Kidney (tissue), 14 donors: ENCODE results near the gene KCNIP1. TPM values are rescaled to one million over a fixed set of nuclear protein-coding genes. Genes with fewer than 3 reads are reported as not detected.

Source experiments
- DNase-seq, 5 donors: peaks; one replicate each; pipeline ENCODE4 v3.0.0-alpha.2; 2013 to 2020
- FAIRE-seq: peaks from 2 replicates; lab custom pipeline; 2012; peaks lifted over from hg19 to GRCh38; lab: Jason Lieb, UNC
- H3K27ac ChIP-seq, 2 donors: one replicate each; pipeline ENCODE4 v1.7.0; 2013; ENCODE audit warnings: low read depth in 2 of 2, low read length in 2 of 2, inconsistent platforms in 1 of 2
- H3K27me3 ChIP-seq: one replicate; pipeline ENCODE4 v1.7.1; 2013; ENCODE audit warnings: low read length, inconsistent platforms; ENCODE audit not compliant: control insufficient read depth, insufficient read depth
- H3K36me3 ChIP-seq, 3 donors: one replicate each; pipeline versions ENCODE4 v1.7.0 to v1.7.1; 2013; ENCODE audit warnings: low read length in 3 of 3, control low read depth in 1 of 3, inconsistent platforms in 1 of 3; ENCODE audit not compliant: insufficient read depth in 3 of 3, control insufficient read depth in 2 of 3
- H3K4me1 ChIP-seq, 3 donors: one replicate each; pipeline versions ENCODE4 v1.7.0 to v1.7.1; 2013; ENCODE audit warnings: low read length in 3 of 3, inconsistent platforms in 1 of 3, low read depth in 1 of 3; ENCODE audit not compliant: control insufficient read depth in 2 of 3, insufficient read depth in 2 of 3
- H3K4me3 ChIP-seq, 3 donors: one replicate each; pipeline versions ENCODE4 v1.7.0 to v1.8.1; 2013; ENCODE audit warnings: low read length in 3 of 3, control low read depth in 1 of 3, inconsistent platforms in 1 of 3
- H3K9ac ChIP-seq, 3 donors: one replicate each; pipeline versions ENCODE4 v1.7.0 to v1.7.1; 2013; ENCODE audit warnings: low read length in 3 of 3, control low read depth in 1 of 3, inconsistent platforms in 1 of 3
- H3K9me3 ChIP-seq, 3 donors: one replicate each; pipeline versions ENCODE4 v1.7.0 to v1.7.1; 2013; ENCODE audit warnings: low read length in 3 of 3, control low read depth in 1 of 3, inconsistent platforms in 1 of 3; ENCODE audit not compliant: control insufficient read depth in 2 of 3, insufficient read depth in 1 of 3
- intact Hi-C: fragments of 100-400 bp; cut with DNase I; formaldehyde crosslinking; loops from one replicate; pipeline ENCODE4 v1.11.1; 2022
- polyA plus RNA-seq: library from polyadenylated mRNA; stranded (reverse); fragments of 350-450 nt; fragmentation: Illumina TruSeq; extraction: RNeasy Lipid Tissue Mini Kit (QIAGEN cat#74804); gene quantifications from one replicate; pipeline ENCODE4 v1.2.3, GENCODE V29; 2014; ENCODE audit warnings: low read depth, low replicate concordance; ENCODE audit not compliant: insufficient read depth
- total RNA-seq: library from RNA; stranded (reverse); fragmentation: NEBNext Ultra II Directional; extraction: Animal tissue kit (Norgen Biotek cat#: 25700); gene quantifications from one replicate; pipeline ENCODE4 v1.2.1, GENCODE V29; 2021
- TF ChIP-seq, protein P1 (sequence below): IDR thresholded peaks from 3 replicates; pipeline ENCODE4 v1.5.1; 2012; ENCODE audit warnings: mild to moderate bottlenecking, moderate library complexity, borderline replicate concordance; ENCODE audit not compliant: insufficient read depth; ENCODE audit errors: extremely low read depth
- donor health status: control.
- donor health status: control.
- donor health status: control.
- donor health status: control.
- donor health status: control.
- donor health status: DM: yes; HTN: yes; CAD: no.
- donor health status: Normal renal cell carcinoma (clear cell type).

The KCNIP1 gene
- total and polyA plus RNA-seq, 2 donors from 2014 or later: 1.8 to 3.1 TPM

DNA sequence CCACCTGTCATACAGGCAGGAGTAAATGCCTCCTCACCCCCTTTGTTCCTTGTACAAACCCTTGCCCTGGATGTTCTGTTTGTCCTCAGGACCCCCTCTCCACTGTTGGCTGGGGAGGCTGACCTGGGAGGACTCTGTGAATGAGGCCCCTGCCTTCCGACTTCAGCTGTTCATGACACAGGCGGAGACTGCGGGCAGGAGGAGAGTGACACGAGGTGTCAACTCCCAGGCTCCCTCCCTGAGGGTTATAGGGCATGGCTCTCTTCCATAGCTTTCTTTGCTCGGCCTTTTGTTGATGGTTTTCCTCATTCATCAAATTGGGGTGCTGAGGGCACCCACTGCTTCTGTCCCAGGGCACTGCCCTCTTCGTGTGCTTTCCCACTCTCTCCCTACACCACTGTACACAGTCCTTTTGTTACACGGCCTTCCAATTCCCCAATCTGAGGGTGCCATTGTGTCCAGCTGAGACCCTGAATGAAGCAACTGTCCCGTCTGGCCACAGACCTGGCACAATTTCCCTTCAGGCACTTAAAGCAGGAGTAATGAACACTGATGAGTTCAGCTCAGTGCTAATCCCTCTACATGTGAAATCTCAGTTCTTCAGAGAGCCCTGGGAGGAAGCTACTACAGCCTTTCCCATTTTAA is 33.8 kb downstream of the KCNIP1 start:
- Histone ChIP-seq H3K27ac (no peak overlapping the region), H3K4me3 (no peak overlapping the region), H3K9ac (no peak overlapping the region), H3K27me3 (no peaks in the 10 kb centered on the region), H3K9me3 (no peaks in the 10 kb centered on the region), H3K36me3 (no peaks in the 10 kb centered on the region), H3K4me1 (peaks cover 0 to 3% (median 0%) of the 10 kb centered on the region in 3 donors)
- TF ChIP-seq, protein P1, sequence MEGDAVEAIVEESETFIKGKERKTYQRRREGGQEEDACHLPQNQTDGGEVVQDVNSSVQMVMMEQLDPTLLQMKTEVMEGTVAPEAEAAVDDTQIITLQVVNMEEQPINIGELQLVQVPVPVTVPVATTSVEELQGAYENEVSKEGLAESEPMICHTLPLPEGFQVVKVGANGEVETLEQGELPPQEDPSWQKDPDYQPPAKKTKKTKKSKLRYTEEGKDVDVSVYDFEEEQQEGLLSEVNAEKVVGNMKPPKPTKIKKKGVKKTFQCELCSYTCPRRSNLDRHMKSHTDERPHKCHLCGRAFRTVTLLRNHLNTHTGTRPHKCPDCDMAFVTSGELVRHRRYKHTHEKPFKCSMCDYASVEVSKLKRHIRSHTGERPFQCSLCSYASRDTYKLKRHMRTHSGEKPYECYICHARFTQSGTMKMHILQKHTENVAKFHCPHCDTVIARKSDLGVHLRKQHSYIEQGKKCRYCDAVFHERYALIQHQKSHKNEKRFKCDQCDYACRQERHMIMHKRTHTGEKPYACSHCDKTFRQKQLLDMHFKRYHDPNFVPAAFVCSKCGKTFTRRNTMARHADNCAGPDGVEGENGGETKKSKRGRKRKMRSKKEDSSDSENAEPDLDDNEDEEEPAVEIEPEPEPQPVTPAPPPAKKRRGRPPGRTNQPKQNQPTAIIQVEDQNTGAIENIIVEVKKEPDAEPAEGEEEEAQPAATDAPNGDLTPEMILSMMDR: no peak
- DNase-seq (peak in 1 of 5 donors; percentile 24), FAIRE-seq (no peak)
- intact Hi-C loops: no loop called here

GRCh38 chr5:170538096-170538465 is 34.3 kb downstream of the KCNIP1 start:
- no peak overlapping the region for H3K4me3 ChIP-seq
- FAIRE-seq: no peak
- H3K4me1 ChIP-seq: peaks cover 0 to 3% (median 0%) of the 10 kb centered on the region in 3 donors
- no peak for DNase-seq
- TF ChIP-seq, protein P1: no peak
- H3K27me3 ChIP-seq: no peaks in the 10 kb centered on the region
- intact Hi-C loops: no loop called here
- no peaks in the 10 kb centered on the region for H3K9me3 ChIP-seq
- no peaks in the 10 kb centered on the region for H3K36me3 ChIP-seq
- H3K27ac ChIP-seq: no peak overlapping the region
- no peak overlapping the region for H3K9ac ChIP-seq

DNA sequence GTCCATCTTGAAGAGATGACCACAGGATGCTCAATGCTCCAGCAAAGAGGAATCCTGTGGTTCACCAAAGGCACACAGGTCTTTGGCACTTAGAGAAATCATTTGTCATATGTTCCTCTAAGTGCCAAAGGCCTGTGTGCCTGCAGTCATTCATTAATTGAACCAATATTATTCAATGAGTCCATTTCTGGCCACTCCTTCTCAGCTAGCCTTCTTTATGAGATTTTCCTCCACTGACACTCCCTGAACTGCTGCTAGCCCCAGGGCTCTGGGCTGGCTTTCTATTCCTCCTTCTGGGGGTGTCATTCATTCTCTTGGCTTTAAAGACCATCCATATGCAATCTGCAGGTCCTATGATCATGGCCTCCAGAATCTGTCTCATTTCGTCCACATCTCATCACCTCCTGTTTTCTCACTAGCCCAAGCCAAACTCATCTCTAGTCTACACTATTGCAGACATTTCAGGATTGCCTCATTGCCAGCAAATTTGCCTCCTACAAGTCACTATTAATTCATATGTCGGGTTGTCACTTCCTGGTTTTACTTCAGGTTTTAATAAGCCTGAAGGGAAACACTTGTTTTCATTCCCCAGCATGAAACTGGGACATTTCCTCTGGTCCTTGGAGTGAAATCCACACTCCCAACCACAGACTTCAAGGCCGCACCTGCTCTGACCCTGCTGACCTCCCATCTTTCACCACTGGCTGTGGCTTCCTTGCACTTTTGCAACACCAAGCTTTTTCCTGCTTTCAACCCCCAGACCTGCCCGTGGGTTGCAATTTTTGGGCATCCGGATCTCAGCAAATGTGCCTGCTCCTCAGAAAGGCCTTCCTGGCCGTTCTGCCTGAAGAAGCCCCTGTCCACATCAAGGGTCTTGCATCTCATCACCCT is 35.1 kb downstream of the KCNIP1 start:
- no peaks in the 10 kb centered on the region for H3K9me3 ChIP-seq
- FAIRE-seq (no peak), DNase-seq (peak in 1 of 5 donors; percentile 25)
- H3K9ac ChIP-seq: no peak overlapping the region
- no peaks in the 10 kb centered on the region for H3K27me3 ChIP-seq
- intact Hi-C loops: no loop called here
- no peak overlapping the region for H3K4me3 ChIP-seq
- peaks cover 0 to 3% (median 0%) of the 10 kb centered on the region in 3 donors for H3K4me1 ChIP-seq
- H3K27ac ChIP-seq: no peak overlapping the region
- no peaks in the 10 kb centered on the region for H3K36me3 ChIP-seq
- TF ChIP-seq, protein P1: no peak
